KOPT-K1 (cell line): ENCODE data around the gene UNC5C.

Source experiments
- H3K27ac ChIP-seq: fragments of 200-600 bp; sonication (generic); 2 replicates; pipeline ENCODE4 v1.5.1; 2016; ENCODE audit warnings: antibody characterized with exemption, mild to moderate bottlenecking, low read depth, low read length; ENCODE audit not compliant: poor library complexity, severe bottlenecking
- H3K36me3 ChIP-seq: fragments of 200-600 bp; sonication (generic); 2 replicates; pipeline ENCODE4 v1.5.1; 2017; ENCODE audit warnings: antibody characterized with exemption, mild to moderate bottlenecking, low read length, moderate library complexity; ENCODE audit not compliant: insufficient read depth
- H3K9me3 ChIP-seq: fragments of 200-600 bp; sonication (generic); 2 replicates; pipeline ENCODE4 v1.5.1; 2017; ENCODE audit warnings: antibody characterized with exemption, low read length, mild to moderate bottlenecking; ENCODE audit not compliant: insufficient read depth, poor library complexity, severe bottlenecking

UNC5C gene

GRCh38 chr4:95120456-95120855 lies 428.3 kb downstream of the UNC5C start:
- no peak overlapping the region for H3K27ac ChIP-seq
- no peaks in the 10 kb centered on the region for H3K9me3 ChIP-seq
- no peaks in the 10 kb centered on the region for H3K36me3 ChIP-seq

DNA sequence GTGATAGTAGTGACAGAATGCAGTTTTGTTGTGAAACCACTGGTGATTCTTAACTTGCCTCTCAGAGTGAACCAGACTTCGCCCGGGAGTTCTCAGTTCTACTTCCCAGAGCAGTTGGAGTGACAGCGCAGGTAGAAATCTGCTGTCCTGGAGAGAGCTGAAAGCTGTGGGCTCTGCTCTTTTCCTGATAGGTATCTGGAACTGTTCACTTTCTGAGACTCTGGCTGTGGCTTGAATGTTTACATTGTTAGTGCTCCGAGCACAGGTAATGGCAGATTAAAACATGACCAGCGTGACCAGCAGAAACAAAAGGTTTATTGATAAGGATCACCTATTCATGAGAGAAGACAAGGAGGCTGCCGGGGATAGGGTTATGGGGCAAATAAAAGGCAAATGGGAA lies 430.3 kb downstream of the UNC5C start:
- no peaks in the 10 kb centered on the region for H3K36me3 ChIP-seq
- H3K9me3 ChIP-seq = no peaks in the 10 kb centered on the region
- H3K27ac ChIP-seq = no peak overlapping the region

DNA sequence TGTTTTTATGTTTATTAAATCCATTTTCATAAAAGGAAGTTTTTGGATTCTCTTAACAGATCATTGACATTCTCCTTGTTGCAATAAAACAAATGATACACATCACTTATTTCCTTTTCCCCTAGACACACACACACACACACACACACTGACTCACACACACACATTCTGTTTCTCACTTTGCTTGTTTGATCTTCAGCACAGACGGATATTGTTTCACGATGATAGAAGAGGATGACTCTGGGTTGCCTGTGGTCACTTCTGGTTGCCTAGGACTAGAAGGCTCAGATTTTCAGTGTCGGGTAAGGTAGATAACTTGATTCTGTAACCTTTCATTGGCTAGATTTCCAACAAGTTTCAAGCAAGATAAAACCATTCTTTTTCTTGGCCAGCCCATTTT lies 434.3 kb downstream of the UNC5C start:
- no peaks in the 10 kb centered on the region for H3K36me3 ChIP-seq
- H3K9me3 ChIP-seq = no peaks in the 10 kb centered on the region
- H3K27ac ChIP-seq = no peak overlapping the region
